Activated effector memory CD4-positive, alpha-beta T cell treated with anti-CD3 and anti-CD28 coated beads, Interleukin-2, amount 50 U/mL, for 16 hours (primary cell): Measurements from ENCODE around the gene MYH7.
"Not testable (repeated sequence)": the region's sequence is repeated elsewhere in the genome, so short reads cannot be mapped to it uniquely, and the experiment has no call there.

Experiments
- DNase-seq: peaks from one replicate; pipeline ENCODE4 v3.0.0-alpha.2; 2020

Gene MYH7

DNA sequence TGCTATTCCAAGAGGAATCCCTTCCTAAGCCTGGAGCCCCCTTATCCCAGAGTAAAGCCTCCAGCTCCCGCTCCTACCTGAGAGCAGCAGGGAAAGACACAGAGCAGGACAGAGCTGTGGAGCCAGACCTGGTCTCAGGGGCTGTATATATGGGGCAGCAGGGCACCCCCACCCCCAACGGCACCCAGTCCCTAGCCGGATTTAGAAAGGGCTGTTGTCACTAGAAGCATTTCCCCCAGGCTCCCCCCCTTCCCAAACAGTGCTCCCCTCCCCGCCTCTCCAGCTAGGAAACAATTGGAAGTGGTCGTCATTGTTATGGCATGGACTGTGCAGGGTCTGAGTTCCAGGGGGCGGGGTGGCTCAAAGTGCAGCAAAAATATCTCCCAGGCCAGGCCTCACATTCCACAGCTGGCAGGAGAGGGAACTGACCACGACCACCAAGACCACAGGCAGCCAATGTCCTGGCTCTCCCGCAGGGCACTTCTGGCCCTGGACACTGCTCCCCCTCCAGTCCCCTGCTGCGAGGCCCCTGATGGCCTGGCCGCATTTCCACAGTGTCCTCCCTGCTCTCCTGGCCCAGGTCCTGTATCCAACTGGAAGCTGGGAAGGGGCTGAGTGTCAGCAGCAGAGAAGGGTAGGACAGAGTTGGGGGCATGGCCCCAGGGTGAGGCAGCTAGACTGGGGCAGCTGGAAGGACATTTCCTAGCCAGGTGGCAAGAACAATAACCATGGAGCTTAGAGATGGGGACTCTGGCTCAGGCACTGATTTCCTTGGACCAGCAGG lies at the start of gene MYH7:
Gene MYH7 (minus strand): TSS at position 118 of the 784 bp plus-strand sequence. CDS start 1,928 bp downstream, outside the sequence.
- DNase-seq: peak; percentile 31

GRCh38 chr14:23483236-23483854 lies 47.9 kb upstream of the MYH7 start:
- no peak for DNase-seq

GRCh38 chr14:23482823-23483148 lies 47.3 kb upstream of the MYH7 start:
- DNase-seq: no peak

DNA sequence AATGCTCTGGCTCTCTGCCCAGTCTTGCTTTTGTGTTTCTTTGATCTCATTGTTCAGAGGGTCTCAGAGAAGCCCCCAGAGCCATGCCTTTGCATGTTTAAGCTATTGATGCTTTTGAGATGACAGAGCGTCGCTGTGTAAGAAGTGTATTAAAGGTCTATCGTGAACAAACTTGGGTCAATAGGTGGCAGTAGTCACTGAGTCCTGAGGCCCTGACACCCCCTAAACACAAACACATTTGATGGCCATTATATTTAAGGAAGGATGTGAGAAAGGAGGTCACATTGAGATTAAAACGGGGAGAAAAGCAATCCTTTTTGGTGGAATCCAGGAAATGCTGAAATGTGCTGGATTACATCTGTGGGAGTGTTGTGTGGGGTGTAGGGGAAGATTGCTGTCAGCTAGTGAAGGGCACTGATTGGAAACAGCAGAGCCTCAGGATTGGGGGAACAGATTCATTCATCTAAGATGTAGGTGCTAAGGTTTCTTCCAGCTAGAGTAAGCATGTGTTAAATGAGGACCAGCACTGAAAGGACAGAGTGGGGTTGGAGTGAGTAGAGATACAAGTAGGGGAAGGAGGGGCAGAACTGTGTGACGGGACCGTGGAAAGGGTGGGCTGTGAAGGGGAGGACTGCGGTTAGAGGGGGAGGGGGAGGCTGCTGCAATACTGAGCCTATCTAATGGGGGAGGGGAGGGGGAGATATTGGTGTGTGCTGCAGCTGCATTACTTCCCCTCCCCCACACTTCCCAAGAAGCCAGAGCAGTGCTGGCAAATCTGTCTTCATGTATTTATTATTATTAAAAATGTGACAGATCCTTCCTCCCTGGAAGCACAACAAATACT lies 46.7 kb upstream of the MYH7 start:
- DNase-seq: no peak

- DNase-seq: no peak
Measured at GRCh38 chr14:23481362-23481970, 46.0 kb upstream of the MYH7 start.

- DNase-seq: peak; percentile 85
Measured at GRCh38 chr14:23478109-23478759, 42.8 kb upstream of the MYH7 start.

DNA sequence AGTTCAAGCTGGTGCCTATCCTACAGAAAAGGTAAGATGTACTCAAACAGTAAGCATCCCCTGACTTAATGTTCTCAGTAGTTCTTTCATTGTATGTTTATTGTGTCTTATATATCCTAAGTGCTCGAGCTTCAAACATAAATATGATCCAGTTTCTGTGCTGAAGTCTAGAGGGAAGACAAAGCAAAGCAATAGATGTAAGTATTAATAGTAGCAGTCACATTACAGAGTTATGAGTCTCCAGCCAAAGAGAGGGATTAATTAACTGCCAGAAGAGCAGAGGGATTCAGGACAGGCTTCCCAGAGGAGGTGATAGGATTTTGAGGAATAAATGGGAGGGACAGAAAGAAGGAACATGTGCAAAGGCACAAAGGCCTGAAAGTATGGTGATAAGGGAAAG lies 35.5 kb upstream of the MYH7 start:
- DNase-seq: no peak

- DNase-seq: no peak
Measured at GRCh38 chr14:23469906-23470403, 34.5 kb upstream of the MYH7 start.

- peak; percentile 97 for DNase-seq
Measured at GRCh38 chr14:23469127-23469905, 33.9 kb upstream of the MYH7 start, which contains the start of gene NGDN. Gene NGDN (plus strand): TSS chr14:23469703. CDS start chr14:23469716, 13 bp downstream.

DNA sequence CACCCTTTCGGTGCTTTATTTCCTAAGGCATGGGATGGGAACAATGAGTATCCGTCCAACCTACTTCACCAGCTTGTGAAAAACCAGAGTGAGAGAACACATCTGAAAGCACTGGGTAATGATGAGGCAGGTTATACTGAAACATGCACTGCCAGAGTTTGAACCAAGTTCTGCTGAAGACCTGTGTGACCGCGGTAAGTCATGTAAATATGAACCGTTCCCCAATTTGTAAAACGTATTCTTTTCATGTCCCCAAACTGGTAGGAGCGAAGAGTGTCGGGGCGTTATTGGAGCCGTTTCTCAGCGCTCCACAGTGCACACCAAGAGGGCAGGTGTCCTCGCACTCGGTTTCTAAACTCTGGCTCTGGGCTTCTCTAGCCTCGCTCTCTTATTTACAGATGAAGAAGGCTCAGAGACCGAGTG lies 33.3 kb upstream of the MYH7 start:
- no peak for DNase-seq

DNA sequence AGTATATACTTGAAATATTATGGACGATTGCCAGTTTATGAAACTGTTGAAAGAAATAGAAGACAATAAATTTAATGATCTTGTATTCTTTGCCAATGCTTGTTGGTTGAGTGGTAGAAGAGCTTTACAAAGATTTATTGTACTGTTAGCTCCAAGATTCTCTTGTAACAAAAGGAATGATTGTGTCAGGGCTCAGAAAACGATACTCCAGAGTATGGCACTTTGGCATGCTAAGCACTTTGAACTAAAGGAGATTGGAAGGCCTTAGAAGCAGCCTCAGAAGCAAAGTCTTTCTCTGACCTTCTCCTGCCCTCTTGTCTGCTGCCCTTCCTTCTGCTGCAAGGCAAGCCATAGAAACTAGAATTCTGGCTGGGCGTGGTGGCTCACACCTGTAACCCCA lies 29.8 kb upstream of the MYH7 start:
- no peak for DNase-seq

DNA sequence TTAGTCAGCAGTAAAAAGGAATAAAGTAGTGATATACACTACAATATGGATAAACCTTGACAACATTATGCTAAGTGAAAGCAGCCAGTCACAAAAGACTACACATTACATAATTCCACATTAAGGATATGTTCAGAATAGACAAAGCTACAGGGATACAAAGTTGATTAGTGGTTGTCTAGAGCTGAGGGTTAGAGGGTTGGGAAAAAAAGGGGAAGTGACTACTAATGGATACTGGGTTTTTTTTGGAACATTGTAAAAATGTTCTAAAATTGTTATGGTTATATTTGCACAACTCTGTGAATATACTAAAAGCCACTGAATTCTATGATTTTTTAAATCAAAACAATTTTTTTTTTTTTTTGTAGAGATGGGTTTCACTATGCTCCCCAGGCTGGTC lies 29.2 kb upstream of the MYH7 start:
- DNase-seq: no peak

- DNase-seq: no peak
Measured at GRCh38 chr14:23460960-23461359, 25.5 kb upstream of the MYH7 start.

DNA sequence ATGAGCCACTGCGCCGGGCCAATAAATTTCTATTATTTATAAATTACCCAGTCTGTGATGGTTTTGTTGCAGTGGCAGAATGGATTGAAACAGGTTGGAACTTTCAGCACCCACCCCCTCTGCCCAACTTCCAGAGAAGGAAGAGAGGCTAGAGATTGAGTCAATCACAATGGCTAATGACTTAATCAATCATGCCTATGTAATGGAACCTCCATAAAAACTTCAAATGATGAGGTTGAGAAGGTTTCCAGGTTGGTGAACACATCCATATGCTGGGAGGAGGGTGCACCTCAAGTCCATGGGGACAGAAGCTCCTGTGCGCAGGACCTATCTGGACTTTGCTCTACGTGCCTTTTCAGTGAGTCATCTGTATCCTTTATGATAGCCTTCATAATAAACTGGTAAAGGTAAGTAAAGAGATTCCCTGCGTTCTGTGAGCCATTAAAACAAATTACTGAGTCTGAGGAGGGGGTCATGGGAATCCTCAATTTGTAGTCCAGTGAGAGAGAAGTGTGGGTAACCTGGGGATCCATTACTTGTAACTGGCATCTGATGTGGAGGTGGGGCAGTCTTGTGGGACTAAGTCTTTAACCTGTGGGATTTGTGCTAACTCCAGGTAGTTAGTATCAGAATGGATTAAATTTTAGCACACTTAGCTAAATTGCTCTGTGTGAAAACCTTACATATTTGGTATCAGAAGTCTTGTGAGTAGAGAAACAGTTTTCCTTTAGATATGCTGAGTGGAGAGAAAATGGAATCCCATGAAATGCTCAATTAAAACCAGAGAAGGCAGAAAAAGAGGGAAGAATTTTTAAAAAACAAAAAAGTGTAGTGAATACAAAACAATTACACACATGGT lies 22.4 kb upstream of the MYH7 start:
- no peak for DNase-seq

- DNase-seq: not testable (repeated sequence)
Measured at GRCh38 chr14:23456883-23457586, 21.6 kb upstream of the MYH7 start.

DNA sequence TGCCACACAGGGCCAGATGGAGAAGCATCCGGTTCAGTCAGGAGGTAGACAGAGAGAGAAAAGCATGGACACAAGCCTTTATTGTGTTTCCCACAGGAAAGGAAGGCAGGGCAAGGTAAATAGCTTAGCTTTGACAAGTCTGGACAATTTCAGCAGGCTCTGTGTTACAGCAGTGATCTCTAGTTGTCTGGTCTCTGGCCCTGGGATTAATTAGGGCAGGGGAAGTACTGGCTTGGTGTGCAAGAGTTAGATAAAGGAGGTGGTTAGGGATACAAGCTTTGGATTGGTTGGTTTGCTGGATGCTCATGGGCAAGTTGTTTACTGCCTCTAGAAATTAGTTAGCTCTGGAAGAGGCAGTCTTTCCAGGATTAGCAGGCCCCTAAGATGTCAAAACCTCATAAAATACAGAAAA lies 19.0 kb upstream of the MYH7 start:
- no peak for DNase-seq

- DNase-seq: no peak
Measured at GRCh38 chr14:23452237-23452636, 16.8 kb upstream of the MYH7 start.

- DNase-seq: no peak
Measured at GRCh38 chr14:23450379-23450778, 14.9 kb upstream of the MYH7 start.

DNA sequence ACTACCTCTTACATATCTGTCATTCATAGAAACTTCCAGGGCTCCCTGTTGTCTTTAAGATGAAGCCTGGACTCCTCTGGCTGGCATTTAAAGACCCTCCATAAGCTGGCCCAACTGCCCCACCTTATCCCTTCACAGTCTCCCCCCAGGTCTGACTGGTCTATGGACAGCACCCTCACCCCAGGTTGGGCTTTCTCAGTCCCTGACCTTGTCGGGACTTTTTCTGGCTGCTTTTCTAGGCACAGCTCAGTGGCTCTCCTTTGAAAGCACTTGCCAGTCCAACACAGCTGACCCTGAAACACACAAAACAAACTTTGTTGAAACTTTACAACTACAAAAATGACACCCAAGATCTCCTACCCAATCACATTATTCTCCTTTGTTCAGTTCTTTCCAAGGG lies 13.9 kb upstream of the MYH7 start:
- DNase-seq: no peak
